Activated gamma-delta T cell (primary cell): ENCODE measurements around the gene RAPGEF5.

Source experiments
- DNase-seq: peaks from one replicate; lab custom pipeline; 2025; lab: John Stamatoyannopoulos, UW

Gene RAPGEF5

DNA sequence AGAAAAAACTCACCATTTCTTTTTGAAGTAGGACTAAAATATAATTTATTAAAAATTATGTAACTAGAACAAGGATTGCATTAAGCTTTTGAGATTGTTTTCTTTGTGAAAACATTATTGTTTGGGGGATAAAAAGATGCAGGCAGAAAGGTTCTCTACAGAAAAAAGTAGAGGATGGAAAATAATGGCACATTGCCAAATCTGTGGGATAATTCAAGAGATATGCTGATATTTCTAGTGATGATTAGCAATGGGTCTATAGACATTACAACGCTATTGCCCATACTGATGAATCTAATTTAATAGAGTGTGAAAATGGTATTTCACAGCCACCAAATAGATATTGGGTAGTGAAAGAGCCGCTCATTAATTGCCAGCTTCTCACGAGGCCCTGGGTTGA, 204.3 kb downstream of the RAPGEF5 start:
- no peak for DNase-seq

GRCh38 chr7:22151901-22152300, 205.1 kb downstream of the RAPGEF5 start:
- no peak for DNase-seq

GRCh38 chr7:22150221-22150620, 206.7 kb downstream of the RAPGEF5 start:
- DNase-seq, result no peak

GRCh38 chr7:22147868-22148267, 209.1 kb downstream of the RAPGEF5 start:
- no peak for DNase-seq

DNA sequence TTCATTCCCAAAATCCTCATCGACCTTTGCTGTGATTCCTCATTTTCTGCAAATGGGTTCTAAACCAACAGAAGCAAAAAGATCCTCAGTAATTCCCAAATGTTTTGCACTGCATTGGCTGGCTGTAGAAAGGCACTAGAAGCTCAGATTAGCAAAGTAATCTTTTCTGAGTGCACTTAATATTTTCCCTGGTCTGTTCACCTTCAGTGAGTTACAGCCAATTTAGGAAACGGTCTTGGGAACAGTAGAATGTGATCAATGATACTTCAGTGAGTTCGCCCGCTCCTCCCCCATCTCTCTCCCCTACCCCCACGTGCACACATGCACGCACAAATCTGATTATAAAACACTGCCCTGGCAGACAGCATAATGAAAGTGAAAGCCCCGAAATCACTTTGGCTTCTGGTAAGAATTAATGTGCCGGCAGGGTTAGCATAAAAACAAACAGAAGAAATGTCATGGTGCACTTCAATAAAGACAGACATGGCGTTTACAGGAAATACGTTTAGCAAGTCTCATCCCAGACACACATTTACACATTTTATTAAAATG, 209.9 kb downstream of the RAPGEF5 start:
- DNase-seq, result no peak

DNA sequence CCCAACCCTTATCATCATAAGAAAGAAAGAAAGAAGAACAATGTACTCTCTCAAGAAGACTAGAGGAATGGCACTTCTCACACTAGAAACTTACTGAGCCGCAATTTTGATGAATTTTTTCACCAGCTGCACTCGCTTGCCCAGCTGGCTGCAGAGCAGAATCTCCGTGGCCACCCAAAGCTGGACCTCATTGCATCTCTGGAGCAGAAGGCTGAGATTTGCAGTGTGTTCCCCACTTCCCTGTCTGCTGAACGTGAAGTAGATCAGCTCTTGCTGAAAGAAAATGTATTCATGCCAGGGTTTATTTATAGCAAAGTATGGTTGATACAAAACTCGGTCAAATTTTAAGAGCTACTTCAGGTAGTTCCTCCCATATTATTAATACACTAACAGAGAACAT, 212.0 kb downstream of the RAPGEF5 start:
- no peak for DNase-seq

- no peak for DNase-seq
Observed at GRCh38 chr7:22143491-22143890, 213.5 kb downstream of the RAPGEF5 start.

GRCh38 chr7:22142572-22142971, 214.4 kb downstream of the RAPGEF5 start:
- DNase-seq, result no peak

DNA sequence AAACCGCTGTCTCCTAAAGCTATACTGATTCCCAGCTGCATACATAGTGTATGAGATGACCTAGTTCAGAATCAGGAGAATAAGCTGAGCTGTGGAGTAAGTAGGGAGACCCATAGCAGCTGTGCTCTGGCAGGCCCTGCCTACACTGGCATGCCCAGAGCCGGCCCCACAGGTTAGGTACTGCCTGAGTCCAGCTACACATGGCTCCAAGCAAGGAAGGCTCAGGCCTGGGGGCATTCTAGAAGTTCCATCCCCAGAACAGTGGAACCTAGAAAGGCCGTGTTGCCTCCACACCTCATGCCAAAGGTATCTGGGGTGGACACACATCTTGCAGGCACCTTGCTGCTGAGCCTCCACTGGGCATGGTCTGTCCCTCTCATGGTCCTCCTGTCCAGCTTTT, 215.6 kb downstream of the RAPGEF5 start:
- DNase-seq, result no peak

DNA sequence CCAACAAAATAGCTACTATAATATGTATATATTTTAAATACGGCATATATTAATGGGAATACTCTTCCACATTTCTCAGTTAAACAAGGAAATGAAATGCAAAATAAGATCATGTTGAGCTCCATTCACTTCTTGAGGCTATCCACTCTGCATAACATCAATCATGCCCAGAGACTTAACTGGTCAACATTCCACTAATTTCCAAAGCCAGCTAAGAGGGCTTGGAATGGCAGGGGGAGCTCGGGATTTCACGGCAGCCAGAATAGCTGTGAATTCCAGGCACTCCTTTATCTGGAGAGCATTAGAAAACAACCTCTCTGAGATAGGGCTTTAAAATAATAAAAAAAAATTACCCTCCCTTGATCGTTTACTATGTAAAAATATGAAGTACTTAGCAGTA, 216.4 kb downstream of the RAPGEF5 start:
- no peak for DNase-seq

GRCh38 chr7:22138886-22139285, 218.1 kb downstream of the RAPGEF5 start:
- no peak for DNase-seq

GRCh38 chr7:22138106-22138505, 218.8 kb downstream of the RAPGEF5 start:
- no peak for DNase-seq

DNA sequence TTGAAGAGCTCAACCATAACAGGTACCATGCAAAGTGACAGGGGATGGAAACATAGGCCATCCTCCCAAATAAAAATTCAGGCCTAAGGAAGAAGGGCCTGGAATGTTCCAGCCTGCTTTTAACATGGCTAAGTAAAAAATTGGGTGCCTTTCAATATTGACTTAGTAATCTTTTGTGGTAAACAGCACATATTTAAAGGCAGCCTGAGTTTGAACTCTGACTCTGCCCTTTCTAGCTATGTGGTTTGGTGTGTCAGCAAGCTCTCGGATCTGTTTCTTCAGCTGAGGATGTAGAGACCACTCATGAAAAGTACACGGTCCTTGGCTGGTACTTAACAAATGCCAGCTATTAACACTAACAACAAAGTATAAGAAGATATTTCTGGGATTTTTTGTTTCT, 219.5 kb downstream of the RAPGEF5 start:
- DNase-seq, result no peak

- DNase-seq, result no peak
Observed at GRCh38 chr7:22137026-22137425, 219.9 kb downstream of the RAPGEF5 start.

- no peak for DNase-seq
Observed at GRCh38 chr7:22129819-22130580, 227.0 kb downstream of the RAPGEF5 start.

- no peak for DNase-seq
Observed at GRCh38 chr7:22129166-22129565, 227.8 kb downstream of the RAPGEF5 start.

DNA sequence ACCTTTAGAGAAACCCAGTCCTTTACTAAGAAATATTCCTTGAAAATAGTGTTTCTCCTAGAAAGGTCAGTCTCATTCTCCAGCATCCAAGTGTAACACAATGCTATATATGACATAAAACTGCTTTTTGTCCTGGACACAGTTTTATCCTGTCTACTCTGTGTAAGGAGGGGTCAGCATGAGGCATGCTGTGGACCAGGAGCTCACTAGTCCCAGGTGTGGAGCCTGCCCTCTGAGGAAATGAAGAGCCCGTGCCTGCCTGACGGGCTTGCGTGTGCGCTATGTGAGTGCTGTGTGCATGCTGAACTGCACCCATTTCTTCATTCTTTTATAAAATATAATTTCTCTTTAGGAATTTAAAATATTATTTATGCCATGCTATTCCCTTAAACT, 228.4 kb downstream of the RAPGEF5 start:
- no peak for DNase-seq

GRCh38 chr7:22127835-22128527, 229.0 kb downstream of the RAPGEF5 start:
- no peak for DNase-seq

DNA sequence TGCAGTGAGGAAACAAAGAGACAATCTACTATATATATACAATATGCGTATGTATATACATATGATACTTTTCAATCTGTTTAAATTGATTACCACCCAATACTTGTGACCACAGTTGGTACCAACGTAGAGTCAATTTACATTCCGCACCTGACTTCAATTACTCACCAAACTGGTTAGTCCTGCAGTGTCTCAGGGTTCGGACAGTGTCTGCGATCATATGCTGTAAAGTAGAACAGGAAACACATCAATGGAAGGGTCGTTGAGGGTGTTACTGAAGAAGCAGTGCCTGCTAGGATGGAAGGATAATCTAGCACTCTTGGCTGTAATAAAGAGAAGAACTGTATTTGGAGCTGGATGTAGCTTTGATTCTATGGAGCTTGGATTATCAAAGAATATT, 231.5 kb downstream of the RAPGEF5 start:
- no peak for DNase-seq

- no peak for DNase-seq
Observed at GRCh38 chr7:22124941-22125340, 232.0 kb downstream of the RAPGEF5 start.

GRCh38 chr7:22123139-22123538, 233.8 kb downstream of the RAPGEF5 start:
- DNase-seq, result no peak

- no peak for DNase-seq
Observed at GRCh38 chr7:22121702-22122474, 235.1 kb downstream of the RAPGEF5 start.
